ENCODE data around the gene MTX1. TPM values are rescaled to one million over a fixed set of nuclear protein-coding genes. Genes with fewer than 3 reads are reported as not detected.

Gene MTX1
- total RNA-seq, 1 experiment from 2014 or later: 69.1 TPM

DNA sequence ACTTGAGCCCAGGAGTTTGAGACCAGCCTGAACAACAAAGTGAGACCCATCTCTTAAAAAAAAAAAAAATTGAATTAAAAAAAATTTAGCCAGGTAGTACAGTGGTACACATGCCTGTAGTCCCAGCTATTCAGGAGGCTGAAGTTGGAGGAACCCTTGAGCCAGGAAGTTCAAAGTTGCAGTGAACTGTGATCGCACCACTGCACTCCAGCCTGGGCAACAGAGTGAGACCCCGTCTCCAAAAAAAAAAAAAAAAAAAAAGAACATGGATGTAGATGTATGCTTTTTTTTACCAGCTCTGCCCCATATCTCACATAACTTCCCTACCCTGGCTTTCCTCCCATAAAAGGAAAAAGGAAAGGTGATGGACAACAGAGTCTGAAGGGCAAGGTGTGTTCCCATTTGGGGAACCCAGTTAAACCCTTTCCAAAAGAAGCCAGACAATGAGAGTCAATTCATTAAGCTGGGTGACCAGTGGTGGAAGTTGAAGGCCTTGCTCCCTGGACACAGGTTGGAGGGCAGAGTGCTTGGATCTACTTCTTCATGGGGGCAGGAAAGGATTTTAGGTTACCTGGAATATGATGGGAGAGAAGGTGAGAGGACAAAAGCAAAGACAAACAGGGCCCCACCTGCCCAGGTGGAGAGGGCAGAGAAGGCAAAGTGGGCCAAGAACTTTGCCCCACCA lies 38.3 kb upstream of the MTX1 start:
- H3K36me3 ChIP-seq (ENCODE audit: control insufficient read depth in 1 of 2, insufficient read depth in 2 of 2, low read length in 2 of 2): peaks cover 2 to 7% of the 10 kb centered on the region in 2 experiments; a peak in 3 of 4 replicates
- H3K27ac ChIP-seq (ENCODE audit: low read depth, low read length): no peak overlapping the region
- no peak overlapping the region for H3K4me2 ChIP-seq (ENCODE audit: low read length)
- intact Hi-C loops (cut with micrococcal nuclease): loop anchor here (10.0 kb wide), 1 partner anchor 155 kb away; the partner anchor contains the start of gene RUSC1
- CTCF ChIA-PET: interaction anchor here (0.7 to 3.6 kb wide), 3 partner anchors 11 to 85 kb away, joined by 4 to 21 read pairs (median 5); no protein-coding TSS in a partner anchor
- H3K79me2 ChIP-seq (ENCODE audit: insufficient read depth, low read length): peaks cover 25% of the 10 kb centered on the region
- POLR2A ChIA-PET: no interaction called here
- H3K9me2 ChIP-seq (ENCODE audit: insufficient read depth): no peaks in the 10 kb centered on the region
- TSS peak; percentile 19 for BruUV-seq (replicated peaks)
- H3K27me3 ChIP-seq (ENCODE audit: insufficient read depth, low read length): no peaks in the 10 kb centered on the region
- H4K20me1 ChIP-seq (ENCODE audit: insufficient read depth): no peaks in the 10 kb centered on the region
- DNase-seq (ENCODE audit: low read depth, low spot score) (no peak), ATAC-seq (no peak)
- TF ChIP-seq CBX3 (IDR thresholded peaks at IDR 0.05; ENCODE audit: low read depth) (no peak), SP1 (IDR thresholded peaks at IDR 0.05; ENCODE audit: low read depth) (no peak), SIN3A (IDR thresholded peaks at IDR 0.05; ENCODE audit: low read depth) (no peak), ZNF274 (IDR thresholded peaks at IDR 0.05; ENCODE audit: low read depth, low read length) (no peak), POLR2A (IDR thresholded peaks at IDR 0.05; ENCODE audit: borderline replicate concordance, extremely low read depth, insufficient read depth, insufficient read length) (no peak), EGR1 (IDR thresholded peaks at IDR 0.05; ENCODE audit: low read depth) (no peak), POLR2AphosphoS5 (IDR thresholded peaks at IDR 0.05; ENCODE audit: low read depth, low read length) (no peak), EZH2 (IDR thresholded peaks at IDR 0.05) (no peak), JUND (IDR thresholded peaks at IDR 0.05) (no peak), SRF (IDR thresholded peaks at IDR 0.05; ENCODE audit: low read depth) (no peak), TCF7L2 (IDR thresholded peaks at IDR 0.05; ENCODE audit: borderline replicate concordance, extremely low read depth, insufficient read depth, insufficient read length) (no peak)
- TF ChIP-seq, protein P1, sequence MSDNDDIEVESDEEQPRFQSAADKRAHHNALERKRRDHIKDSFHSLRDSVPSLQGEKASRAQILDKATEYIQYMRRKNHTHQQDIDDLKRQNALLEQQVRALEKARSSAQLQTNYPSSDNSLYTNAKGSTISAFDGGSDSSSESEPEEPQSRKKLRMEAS (IDR thresholded peaks at IDR 0.05): no peak
- TF ChIP-seq, protein P2, sequence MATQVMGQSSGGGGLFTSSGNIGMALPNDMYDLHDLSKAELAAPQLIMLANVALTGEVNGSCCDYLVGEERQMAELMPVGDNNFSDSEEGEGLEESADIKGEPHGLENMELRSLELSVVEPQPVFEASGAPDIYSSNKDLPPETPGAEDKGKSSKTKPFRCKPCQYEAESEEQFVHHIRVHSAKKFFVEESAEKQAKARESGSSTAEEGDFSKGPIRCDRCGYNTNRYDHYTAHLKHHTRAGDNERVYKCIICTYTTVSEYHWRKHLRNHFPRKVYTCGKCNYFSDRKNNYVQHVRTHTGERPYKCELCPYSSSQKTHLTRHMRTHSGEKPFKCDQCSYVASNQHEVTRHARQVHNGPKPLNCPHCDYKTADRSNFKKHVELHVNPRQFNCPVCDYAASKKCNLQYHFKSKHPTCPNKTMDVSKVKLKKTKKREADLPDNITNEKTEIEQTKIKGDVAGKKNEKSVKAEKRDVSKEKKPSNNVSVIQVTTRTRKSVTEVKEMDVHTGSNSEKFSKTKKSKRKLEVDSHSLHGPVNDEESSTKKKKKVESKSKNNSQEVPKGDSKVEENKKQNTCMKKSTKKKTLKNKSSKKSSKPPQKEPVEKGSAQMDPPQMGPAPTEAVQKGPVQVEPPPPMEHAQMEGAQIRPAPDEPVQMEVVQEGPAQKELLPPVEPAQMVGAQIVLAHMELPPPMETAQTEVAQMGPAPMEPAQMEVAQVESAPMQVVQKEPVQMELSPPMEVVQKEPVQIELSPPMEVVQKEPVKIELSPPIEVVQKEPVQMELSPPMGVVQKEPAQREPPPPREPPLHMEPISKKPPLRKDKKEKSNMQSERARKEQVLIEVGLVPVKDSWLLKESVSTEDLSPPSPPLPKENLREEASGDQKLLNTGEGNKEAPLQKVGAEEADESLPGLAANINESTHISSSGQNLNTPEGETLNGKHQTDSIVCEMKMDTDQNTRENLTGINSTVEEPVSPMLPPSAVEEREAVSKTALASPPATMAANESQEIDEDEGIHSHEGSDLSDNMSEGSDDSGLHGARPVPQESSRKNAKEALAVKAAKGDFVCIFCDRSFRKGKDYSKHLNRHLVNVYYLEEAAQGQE (IDR thresholded peaks at IDR 0.05; ENCODE audit: low read depth): no peak
- TF ChIP-seq, protein P3, sequence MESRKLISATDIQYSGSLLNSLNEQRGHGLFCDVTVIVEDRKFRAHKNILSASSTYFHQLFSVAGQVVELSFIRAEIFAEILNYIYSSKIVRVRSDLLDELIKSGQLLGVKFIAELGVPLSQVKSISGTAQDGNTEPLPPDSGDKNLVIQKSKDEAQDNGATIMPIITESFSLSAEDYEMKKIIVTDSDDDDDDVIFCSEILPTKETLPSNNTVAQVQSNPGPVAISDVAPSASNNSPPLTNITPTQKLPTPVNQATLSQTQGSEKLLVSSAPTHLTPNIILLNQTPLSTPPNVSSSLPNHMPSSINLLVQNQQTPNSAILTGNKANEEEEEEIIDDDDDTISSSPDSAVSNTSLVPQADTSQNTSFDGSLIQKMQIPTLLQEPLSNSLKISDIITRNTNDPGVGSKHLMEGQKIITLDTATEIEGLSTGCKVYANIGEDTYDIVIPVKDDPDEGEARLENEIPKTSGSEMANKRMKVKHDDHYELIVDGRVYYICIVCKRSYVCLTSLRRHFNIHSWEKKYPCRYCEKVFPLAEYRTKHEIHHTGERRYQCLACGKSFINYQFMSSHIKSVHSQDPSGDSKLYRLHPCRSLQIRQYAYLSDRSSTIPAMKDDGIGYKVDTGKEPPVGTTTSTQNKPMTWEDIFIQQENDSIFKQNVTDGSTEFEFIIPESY (IDR thresholded peaks at IDR 0.05; ENCODE audit: extremely low read depth, insufficient replicate concordance, low read length): no peak
- H3K4me1 ChIP-seq (ENCODE audit: control insufficient read depth in 1 of 2, insufficient read depth in 2 of 2, low read length in 2 of 2): peaks cover 9 to 35% of the 10 kb centered on the region in 2 experiments; a peak in 3 of 4 replicates
- no peaks in the 10 kb centered on the region for H3K9me3 ChIP-seq (ENCODE audit: control insufficient read depth in 1 of 2, insufficient read depth in 1 of 2, low read depth in 1 of 2, low read length in 2 of 2)
- no peak overlapping the region for H3K4me3 ChIP-seq (replicated peaks in 1 of 2; ENCODE audit: low read depth in 1 of 2, low read length in 2 of 2)
- H3K9ac ChIP-seq (ENCODE audit: low read length): no peak overlapping the region
- RAD21 ChIA-PET (ENCODE audit: low non-redundant PET in 1 of 2, low total read pairs in 2 of 2, uncharacterized antibody in 2 of 2, unreplicated experiment in 2 of 2): no interaction called here
- no peak overlapping the region for H2AFZ ChIP-seq (ENCODE audit: low read depth, low read length, poor library complexity, severe bottlenecking)
